Suprapubic skin (tissue), 4 donors: Measurements from ENCODE around the gene JSRP1.

Experiments
- EP300 ChIP-seq: sonication (generic); formaldehyde crosslinking; IDR thresholded peaks from one replicate; pipeline ENCODE4 v1.6.1; 2017; ENCODE audit warnings: antibody characterized with exemption
- POLR2AphosphoS5 ChIP-seq, 3 donors: sonication (generic); formaldehyde crosslinking; IDR thresholded peaks; one replicate each; pipeline ENCODE4 v1.6.1; 2017; ENCODE audit warnings: antibody characterized with exemption in 3 of 3
- TF ChIP-seq, protein P1 (sequence below), 2 donors: fragments of 200-600 bp in 1 of 2; fragments of 450-650 bp in 1 of 2; sonication (generic) in 1 of 2; IDR thresholded peaks; one replicate each; pipeline ENCODE4 v1.5.1; 2016 to 2019; ENCODE audit warnings: antibody characterized with exemption in 2 of 2, mild to moderate bottlenecking in 1 of 2, moderate library complexity in 1 of 2

DNA sequence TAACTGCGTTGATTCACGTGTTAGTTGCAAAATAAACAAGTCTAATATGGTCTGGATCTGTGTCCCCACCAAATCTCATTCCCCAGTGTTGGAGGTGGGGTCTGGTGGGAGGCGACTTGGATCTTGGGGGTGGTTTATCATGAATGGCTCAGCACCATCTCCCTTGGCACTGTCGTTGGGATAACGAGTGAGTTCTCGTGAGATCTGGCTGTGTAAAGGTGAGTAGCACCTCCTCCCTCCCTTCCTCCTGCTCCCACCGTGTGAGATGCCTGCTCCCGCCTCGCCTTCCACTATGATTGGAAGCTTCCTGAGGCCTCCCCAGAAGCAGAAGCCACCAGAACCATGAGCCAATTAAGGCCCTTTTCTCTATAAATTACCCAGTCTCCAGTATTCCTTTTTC, 20.9 kb upstream of the JSRP1 start:
- TF ChIP-seq POLR2AphosphoS5 (IDR thresholded peaks at IDR 0.05) (no peak), EP300 (no peak)
- TF ChIP-seq, protein P1, sequence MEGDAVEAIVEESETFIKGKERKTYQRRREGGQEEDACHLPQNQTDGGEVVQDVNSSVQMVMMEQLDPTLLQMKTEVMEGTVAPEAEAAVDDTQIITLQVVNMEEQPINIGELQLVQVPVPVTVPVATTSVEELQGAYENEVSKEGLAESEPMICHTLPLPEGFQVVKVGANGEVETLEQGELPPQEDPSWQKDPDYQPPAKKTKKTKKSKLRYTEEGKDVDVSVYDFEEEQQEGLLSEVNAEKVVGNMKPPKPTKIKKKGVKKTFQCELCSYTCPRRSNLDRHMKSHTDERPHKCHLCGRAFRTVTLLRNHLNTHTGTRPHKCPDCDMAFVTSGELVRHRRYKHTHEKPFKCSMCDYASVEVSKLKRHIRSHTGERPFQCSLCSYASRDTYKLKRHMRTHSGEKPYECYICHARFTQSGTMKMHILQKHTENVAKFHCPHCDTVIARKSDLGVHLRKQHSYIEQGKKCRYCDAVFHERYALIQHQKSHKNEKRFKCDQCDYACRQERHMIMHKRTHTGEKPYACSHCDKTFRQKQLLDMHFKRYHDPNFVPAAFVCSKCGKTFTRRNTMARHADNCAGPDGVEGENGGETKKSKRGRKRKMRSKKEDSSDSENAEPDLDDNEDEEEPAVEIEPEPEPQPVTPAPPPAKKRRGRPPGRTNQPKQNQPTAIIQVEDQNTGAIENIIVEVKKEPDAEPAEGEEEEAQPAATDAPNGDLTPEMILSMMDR (IDR thresholded peaks at IDR 0.05), result no peak
